Measurements from ENCODE around the gene PACSIN1.

Gene PACSIN1

GRCh38 chr6:34465531-34466241 lies at the start of gene PACSIN1:
TSS of gene PACSIN1 (plus strand) at chr6:34466076. CDS start at chr6:34526306, 60,230 bp downstream.
- peak; percentile 6 to 16 for DNase-seq

- DNase-seq, result no peak
These were observed 49.0 kb upstream of the PACSIN1 start for GRCh38 chr6:34416877-34417371.

- no peak for DNase-seq
These were observed 47.5 kb upstream of the PACSIN1 start for GRCh38 chr6:34418367-34418766.

- no peak for DNase-seq
These were observed 42.6 kb upstream of the PACSIN1 start for GRCh38 chr6:34423254-34423653.

- no peak for DNase-seq
These were observed 41.4 kb upstream of the PACSIN1 start for GRCh38 chr6:34424200-34425131.

GRCh38 chr6:34425132-34425497 lies 40.8 kb upstream of the PACSIN1 start:
- peak in 1 of 2 donors; percentile 12 for DNase-seq

- peak; percentile 91 for DNase-seq
These were observed 40.1 kb upstream of the PACSIN1 start, which contains the start of gene RPS10 for GRCh38 chr6:34425498-34426410. TSS of gene RPS10 (minus strand) at chr6:34426069. CDS start at chr6:34425221, 848 bp downstream.

GRCh38 chr6:34435916-34436315 lies 30.0 kb upstream of the PACSIN1 start:
- no peak for DNase-seq

GRCh38 chr6:34436803-34437643 lies 28.9 kb upstream of the PACSIN1 start:
- no peak for DNase-seq

- no peak for DNase-seq
These were observed 28.3 kb upstream of the PACSIN1 start for GRCh38 chr6:34437644-34437970.

- DNase-seq, result no peak
These were observed 27.2 kb upstream of the PACSIN1 start for GRCh38 chr6:34438705-34439104.

- DNase-seq, result no peak
These were observed 26.4 kb upstream of the PACSIN1 start for GRCh38 chr6:34439442-34439841.

GRCh38 chr6:34441526-34441925 lies 24.4 kb upstream of the PACSIN1 start:
- no peak for DNase-seq

- no peak for DNase-seq
These were observed 20.5 kb upstream of the PACSIN1 start for GRCh38 chr6:34445313-34445860.

- no peak for DNase-seq
These were observed 18.5 kb upstream of the PACSIN1 start for GRCh38 chr6:34447386-34447785.

GRCh38 chr6:34447910-34448309 lies 18.0 kb upstream of the PACSIN1 start:
- no peak for DNase-seq

- no peak for DNase-seq
These were observed 14.7 kb upstream of the PACSIN1 start for GRCh38 chr6:34451192-34451591.

GRCh38 chr6:34455831-34456230 lies 10.0 kb upstream of the PACSIN1 start:
- DNase-seq, result no peak

GRCh38 chr6:34457382-34457741 lies 8.5 kb upstream of the PACSIN1 start:
- DNase-seq, result no peak

GRCh38 chr6:34457742-34458735 lies 7.8 kb upstream of the PACSIN1 start:
- no peak for DNase-seq
